HG03108 (cell line): ENCODE results near the gene B3GAT1.

ENCODE experiments used
- ATAC-seq: cut with Tn5 transposase; IDR thresholded peaks from one replicate; pipeline ENCODE4 v1.9.1; 2021; ENCODE audit warnings: moderate library complexity; ENCODE audit not compliant: unreplicated experiment

B3GAT1 gene

GRCh38 chr11:134441706-134442105 lies 29.7 kb upstream of the B3GAT1 start:
- ATAC-seq, result no peak

GRCh38 chr11:134441281-134441680 lies 29.2 kb upstream of the B3GAT1 start:
- ATAC-seq, result no peak

DNA sequence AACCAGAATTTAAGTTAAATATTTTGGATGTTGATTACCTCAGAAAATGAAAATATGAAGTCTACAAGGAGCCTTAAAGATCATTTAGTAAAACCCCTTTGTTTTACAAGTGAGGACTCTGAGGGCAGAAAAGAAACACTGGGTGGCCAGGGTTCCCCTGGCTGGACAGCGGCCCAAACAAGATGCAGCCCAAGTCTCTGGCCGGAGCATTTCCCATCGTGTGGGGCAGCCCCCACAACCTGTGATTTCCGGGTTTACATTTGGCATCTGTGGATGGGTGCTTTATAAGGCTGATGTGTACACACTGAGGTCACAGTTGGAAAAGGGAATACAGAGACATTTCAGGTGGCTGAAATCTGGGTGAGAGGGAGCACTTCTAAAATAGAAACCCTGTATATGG lies 28.8 kb upstream of the B3GAT1 start:
- ATAC-seq, result no peak

- ATAC-seq, result no peak
Measured at GRCh38 chr11:134438542-134439537, 26.8 kb upstream of the B3GAT1 start.

DNA sequence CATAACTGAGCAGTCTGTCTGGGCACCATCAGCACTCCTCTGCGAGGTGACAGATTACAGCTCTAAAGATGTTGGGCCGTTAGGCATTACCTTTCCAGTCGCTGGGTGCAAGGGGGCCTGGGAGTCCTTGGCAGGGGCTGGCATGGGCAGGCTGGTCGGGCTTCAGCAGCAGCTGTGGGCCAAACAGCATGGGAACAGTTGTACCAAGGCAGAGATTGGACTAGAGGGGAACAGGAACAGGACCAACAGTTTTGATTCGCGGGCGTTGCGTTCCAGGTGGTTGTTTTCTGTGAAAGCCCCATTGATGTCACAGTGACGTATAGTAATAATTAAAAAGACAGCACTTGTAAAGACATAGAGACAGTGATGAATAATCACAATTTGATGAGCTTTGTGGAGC lies 25.8 kb upstream of the B3GAT1 start:
- ATAC-seq, result no peak

DNA sequence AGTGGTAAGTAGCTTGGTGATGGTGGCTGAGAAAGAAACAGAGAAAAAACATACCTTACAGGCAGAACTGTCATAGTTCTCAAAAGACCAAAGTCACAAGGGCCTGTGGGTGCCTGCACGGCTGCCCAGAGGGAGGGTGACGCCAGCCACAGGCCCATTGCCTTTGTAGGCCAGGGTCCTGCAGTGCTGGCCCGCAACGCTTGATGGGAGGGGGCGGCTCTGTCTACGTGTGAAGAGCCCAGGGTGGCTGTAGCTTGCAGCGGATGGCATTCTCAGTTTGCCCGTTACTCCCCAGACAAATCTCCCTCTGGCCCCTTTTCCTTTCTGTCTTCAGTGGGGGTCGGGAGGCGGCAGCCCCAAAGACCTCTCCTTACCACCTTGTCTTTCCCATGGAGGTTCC lies 24.7 kb upstream of the B3GAT1 start:
- no peak for ATAC-seq

DNA sequence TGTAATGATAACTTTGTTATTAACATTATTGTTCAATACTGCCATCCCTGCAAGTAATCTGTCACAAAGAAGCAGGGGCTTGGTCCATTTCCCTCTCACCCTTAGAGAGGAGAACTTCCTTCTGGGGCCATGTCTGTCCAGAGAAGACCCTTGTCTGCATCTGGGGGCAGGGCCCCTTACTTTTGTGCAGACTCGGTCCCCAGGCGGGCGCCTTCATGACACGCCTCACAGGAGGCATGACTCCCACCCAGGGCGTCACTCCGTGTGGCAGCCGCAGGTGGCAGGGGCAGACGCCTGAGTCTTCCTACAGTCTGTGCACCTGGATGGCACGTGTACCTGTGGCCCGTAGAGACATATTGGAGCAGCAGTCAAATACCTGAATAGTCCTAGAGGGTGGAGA lies 21.8 kb upstream of the B3GAT1 start:
- no peak for ATAC-seq

DNA sequence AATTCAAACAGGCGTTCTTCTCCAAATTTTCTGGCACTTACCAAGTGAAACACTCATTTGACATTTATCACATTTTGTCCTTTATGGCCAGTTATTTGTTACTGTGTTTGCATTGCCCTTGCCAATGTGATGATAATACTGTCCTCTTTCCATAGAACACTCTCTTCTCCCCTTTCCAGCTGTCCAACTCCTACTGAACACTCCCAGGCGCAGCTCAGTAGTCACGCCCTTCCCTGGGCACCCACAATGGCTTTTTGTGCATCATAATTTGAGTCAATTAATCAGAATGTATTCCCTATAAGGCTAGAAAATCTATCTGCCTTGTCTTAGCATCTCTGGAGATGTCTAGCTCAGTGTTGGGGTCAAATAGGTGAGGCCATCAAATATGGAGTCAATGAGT lies 21.2 kb upstream of the B3GAT1 start:
- no peak for ATAC-seq

DNA sequence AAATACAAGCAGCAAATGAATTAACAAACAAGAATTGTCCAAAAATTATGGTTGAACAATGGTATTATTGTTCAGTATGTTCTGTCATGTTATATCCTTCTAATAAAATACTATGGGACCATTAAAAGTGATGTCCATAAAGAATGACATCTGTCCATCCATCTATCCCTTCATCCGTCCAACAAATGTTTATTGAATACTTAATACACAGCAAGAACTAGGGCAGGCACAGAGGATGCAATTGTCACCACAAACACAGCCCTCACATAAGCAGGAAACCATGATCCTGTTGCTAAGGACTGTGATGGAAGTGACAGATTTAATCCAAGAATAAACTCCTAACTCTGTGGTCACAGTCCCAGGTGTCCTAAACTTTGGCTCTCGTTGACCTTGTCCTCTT lies 20.7 kb upstream of the B3GAT1 start:
- no peak for ATAC-seq

DNA sequence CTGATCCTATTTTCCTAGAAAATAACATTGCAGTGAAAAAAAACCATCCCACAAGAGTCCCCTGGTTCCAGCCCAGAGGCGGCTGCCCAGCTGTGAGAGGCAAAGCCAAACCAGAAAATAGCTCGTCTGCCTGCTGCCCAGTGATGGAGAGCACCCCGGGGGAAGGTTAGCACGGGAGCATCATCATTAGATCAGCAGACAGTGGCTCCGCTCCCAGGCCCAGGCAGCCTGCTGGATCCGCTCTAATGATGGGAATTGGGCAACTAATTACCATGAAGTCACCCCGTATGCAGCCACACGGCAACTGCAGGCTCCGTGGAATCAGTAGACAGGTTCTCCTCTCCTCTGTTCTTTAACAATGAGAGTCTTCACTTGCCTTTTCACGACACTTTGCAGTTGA lies 17.1 kb upstream of the B3GAT1 start:
- ATAC-seq, result no peak

- no peak for ATAC-seq
Measured at GRCh38 chr11:134425816-134426536, 13.9 kb upstream of the B3GAT1 start.

DNA sequence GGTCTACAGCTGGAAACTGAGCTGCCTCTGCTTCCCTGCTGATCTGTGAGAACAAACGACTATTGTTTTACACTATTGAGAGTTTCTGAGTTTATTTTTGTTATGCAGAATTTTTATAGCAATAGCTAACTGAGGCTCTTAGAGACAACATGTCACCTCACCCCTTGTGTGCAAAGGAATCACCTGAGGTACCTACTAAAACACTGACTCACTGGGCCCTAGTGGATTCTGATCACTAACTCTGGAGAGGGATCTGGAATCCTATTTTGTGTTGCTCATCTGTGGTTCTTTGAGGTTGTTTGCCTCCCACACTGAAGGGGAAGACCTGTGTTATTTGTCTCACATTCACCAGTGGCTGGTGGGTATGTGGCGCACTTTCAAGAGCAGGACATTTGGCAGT lies 13.4 kb upstream of the B3GAT1 start:
- ATAC-seq, result no peak

DNA sequence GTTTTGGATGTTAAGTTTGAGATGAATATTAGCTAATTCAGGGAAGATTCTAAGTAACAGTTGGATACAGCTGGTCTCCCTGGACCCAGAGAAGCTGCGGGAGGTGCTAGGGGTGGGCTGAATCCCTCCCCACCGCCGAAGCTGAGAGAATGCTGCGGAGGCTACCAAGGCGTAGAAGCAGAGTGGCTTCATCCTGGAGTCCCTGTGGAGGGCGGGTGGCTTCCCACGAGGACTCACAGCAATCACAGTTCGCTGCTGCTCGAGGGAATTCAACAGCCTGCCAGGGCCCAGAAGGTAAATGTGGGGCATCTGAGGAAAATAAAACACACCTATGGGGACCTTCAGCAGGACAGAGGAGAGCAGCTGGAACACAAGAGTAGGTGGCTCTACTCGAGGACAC lies 11.1 kb upstream of the B3GAT1 start:
- ATAC-seq, result no peak

GRCh38 chr11:134417871-134418840 lies 6.1 kb upstream of the B3GAT1 start:
- no peak for ATAC-seq

- ATAC-seq, result no peak
Measured at GRCh38 chr11:134416726-134417125, 4.7 kb upstream of the B3GAT1 start.

DNA sequence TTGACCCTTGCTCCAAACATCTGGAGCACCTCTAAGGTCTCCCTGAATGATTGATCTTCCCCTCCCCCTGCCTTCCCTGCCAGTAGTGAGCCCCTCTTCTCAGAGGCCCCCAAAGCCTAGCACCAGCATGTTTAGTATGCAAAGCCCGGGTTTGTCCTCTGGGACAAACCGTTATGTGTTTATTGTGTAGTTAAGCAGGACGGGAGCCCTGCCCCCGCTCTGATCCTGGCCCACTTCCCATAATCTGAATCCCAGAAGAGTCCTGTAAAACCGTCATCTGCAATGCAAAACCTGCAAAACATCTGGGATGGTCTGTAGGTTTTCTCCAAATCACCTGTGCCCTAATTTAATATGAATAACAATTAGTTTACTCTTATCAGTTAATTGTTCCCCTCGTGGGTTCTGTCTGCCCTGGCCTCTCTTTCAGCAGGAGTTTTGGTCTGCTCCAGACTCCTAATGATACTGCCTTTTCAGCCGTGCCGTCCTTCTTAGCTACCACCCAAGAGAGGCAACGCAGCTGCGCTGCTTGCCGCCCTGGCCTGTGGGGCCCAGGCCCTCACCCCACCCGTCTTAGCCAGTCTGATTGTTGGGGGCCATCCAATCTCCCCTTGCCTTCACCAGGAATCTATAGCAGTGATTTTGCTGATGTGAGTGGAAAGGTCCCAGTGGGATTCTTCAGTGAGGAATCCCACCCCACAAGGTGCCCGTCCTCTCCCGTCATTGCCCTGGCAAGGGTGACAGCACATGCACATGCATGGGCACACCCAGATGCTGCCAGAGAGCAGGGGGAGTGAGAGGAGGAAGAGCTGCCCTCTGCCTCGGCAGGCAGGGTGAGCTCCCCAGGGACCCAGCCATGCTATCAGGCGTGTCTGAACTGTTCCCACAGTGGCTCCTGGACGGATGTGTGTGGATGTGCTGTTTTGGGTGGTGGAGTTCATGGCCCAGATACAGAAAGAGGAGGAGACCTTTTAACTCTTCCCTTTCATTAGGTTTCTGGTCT lies 3.0 kb upstream of the B3GAT1 start:
- ATAC-seq, result no peak

GRCh38 chr11:134413826-134414731 lies 2.0 kb upstream of the B3GAT1 start:
- ATAC-seq, result no peak

DNA sequence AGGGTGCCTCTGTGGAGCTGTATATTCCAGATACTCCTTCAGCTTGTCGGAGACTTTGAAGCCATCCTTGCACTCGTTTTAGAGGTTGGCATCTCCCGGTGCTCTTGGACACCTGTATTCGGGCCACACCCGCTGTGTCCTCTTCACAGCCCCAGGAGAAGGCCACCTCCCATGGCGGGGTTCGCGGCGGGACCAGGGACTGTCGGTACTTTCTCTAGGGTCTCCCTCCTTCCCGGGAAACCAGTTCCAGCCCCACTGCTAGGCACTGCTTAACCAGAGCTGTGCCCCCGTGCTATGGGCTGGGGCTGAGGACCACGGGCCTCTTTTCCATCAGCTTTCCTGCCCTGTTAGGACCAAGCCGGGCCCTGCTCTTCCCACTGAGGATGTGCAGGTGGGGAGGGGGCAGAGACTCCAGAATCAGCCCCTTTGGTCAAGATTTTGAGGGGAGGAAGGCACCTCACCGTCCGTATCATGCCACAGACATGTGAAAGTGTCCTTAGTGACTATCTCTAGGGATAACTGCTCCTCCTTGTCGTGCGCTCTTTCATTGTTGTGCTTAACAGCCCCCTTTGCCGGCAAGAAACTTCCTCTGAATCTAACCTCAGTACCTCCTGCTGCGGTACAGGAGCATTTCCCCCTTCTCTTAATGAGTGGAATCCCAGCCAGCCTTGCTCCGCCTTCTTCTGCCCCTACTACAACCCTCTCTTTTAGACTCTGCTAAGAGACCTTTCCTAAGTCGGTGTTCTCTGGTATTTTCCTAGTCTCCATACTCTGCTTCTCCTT lies 1.2 kb upstream of the B3GAT1 start:
- ATAC-seq, result no peak
